K562 (cell line): Measurements from ENCODE around the gene DTD1. TPM values are rescaled to one million over a fixed set of nuclear protein-coding genes. Genes with fewer than 3 reads are reported as not detected.

Source experiments
- ATAC-seq: fragments of 200-7000 bp; cut with Tn5 transposase; 3 replicates; pipeline ENCODE4 v1.9.1; 2020; ENCODE audit warnings: moderate library complexity
- BruUV-seq: library from RNA; stranded (reverse); fragments of 400-500 nt; replicated peaks from 2 replicates; lab custom pipeline; 2021; lab: Mats Ljungman, UMichigan
- CTCF ChIA-PET: fragments of 300-600 bp; formaldehyde crosslinking; extraction: SDS; loops from one replicate; lab custom pipeline; 2021; ENCODE audit warnings: low intra/inter-chr PET ratio; lab: Yijun Ruan, JAX
- POLR2A ChIA-PET: fragments of 300-600, 350-650 bp; sonication (Branson Sonifier 250); formaldehyde crosslinking; extraction: SDS; loops from one replicate; lab custom pipeline; 2021; ENCODE audit warnings: antibody characterized with exemption, inconsistent platforms; lab: Yijun Ruan, JAX
- DNase-seq, 4 experiments: peaks; one replicate each; pipeline versions ENCODE4 v3.0.0 to v3.0.0-alpha.2; 2011 to 2018; ENCODE audit warnings: low spot score in 3 of 4, mixed read lengths in 3 of 4; ENCODE audit errors: extremely low read depth in 1 of 4
- FAIRE-seq: peaks from 2 replicates; lab custom pipeline; 2011; peaks lifted over from hg19 to GRCh38; lab: Jason Lieb, UNC
- H2AFZ ChIP-seq: 2 replicates; pipeline ENCODE4 v1.6.0; 2011; ENCODE audit warnings: low read depth, low read length, control low read depth, inconsistent platforms
- H3K27ac ChIP-seq: fragments of 200-600 bp; 3 replicates; pipeline ENCODE4 v1.8.0; 2011; ENCODE audit warnings: low read depth, mild to moderate bottlenecking, control low read depth, inconsistent platforms, low read length, moderate library complexity, mixed read lengths; ENCODE audit errors: extremely low read depth
- H3K27me3 ChIP-seq, 2 experiments: fragments of 300-600 bp in 1 of 2; 2 replicates in 1 of 2; 3 replicates in 1 of 2; pipeline versions ENCODE4 v1.6.0 to v1.8.0; 2011; ENCODE audit warnings: inconsistent platforms in 2 of 2, low read length in 2 of 2, mild to moderate bottlenecking in 1 of 2, mixed read lengths in 1 of 2, moderate library complexity in 1 of 2; ENCODE audit not compliant: control insufficient read depth in 2 of 2, insufficient read depth in 2 of 2
- H3K36me3 ChIP-seq: fragments of 300-600 bp; 3 replicates; pipeline ENCODE4 v1.8.0; 2011; ENCODE audit warnings: mild to moderate bottlenecking, low read length, inconsistent platforms; ENCODE audit not compliant: control insufficient read depth, insufficient read depth
- H3K4me1 ChIP-seq, 2 experiments: fragments of 200-600 bp in 1 of 2; replicated peaks in 1 of 2; 2 replicates in 1 of 2; 3 replicates in 1 of 2; pipeline versions ENCODE4 v1.5.1 to v1.8.0; 2011; ENCODE audit warnings: inconsistent platforms in 2 of 2, low read length in 2 of 2, mild to moderate bottlenecking in 1 of 2, mixed read lengths in 1 of 2, moderate library complexity in 1 of 2; ENCODE audit not compliant: control insufficient read depth in 2 of 2, insufficient read depth in 2 of 2
- H3K4me2 ChIP-seq: 2 replicates; pipeline ENCODE4 v1.6.1; 2011; ENCODE audit warnings: low read length, control low read depth, inconsistent platforms, mixed read lengths; ENCODE audit not compliant: insufficient read depth
- H3K4me3 ChIP-seq: fragments of 200-600 bp; sonication (generic), shearing (Covaris generic); 2 replicates; pipeline ENCODE4 v1.5.1; 2016; ENCODE audit warnings: control low read depth, inconsistent platforms
- H3K79me2 ChIP-seq: fragments of 200-600 bp; 3 replicates; pipeline ENCODE4 v1.8.0; 2011; ENCODE audit warnings: low read length, inconsistent platforms; ENCODE audit not compliant: control insufficient read depth, insufficient read depth
- H3K9ac ChIP-seq, 2 experiments: 2 replicates each; pipeline versions ENCODE4 v1.6.0 to v1.6.1; 2011; ENCODE audit warnings: low read depth in 2 of 2, low read length in 2 of 2, control low read depth in 1 of 2, inconsistent platforms in 1 of 2, mild to moderate bottlenecking in 1 of 2, mixed read lengths in 1 of 2; ENCODE audit not compliant: insufficient read depth in 1 of 2
- H3K9me1 ChIP-seq: one replicate; pipeline ENCODE4 v1.6.0; 2011; ENCODE audit warnings: inconsistent platforms, mild to moderate bottlenecking, low read length, moderate library complexity; ENCODE audit not compliant: control insufficient read depth, insufficient read depth
- H3K9me3 ChIP-seq: replicated peaks from 2 replicates; pipeline ENCODE4 v1.5.1; 2011; ENCODE audit warnings: low read depth, low read length, inconsistent platforms; ENCODE audit not compliant: control insufficient read depth, insufficient read depth
- H4K20me1 ChIP-seq: replicated peaks from 2 replicates; pipeline ENCODE4 v1.6.1; 2011; ENCODE audit warnings: low read length, inconsistent platforms, mixed read lengths; ENCODE audit not compliant: control insufficient read depth, insufficient read depth
- ATF2 ChIP-seq: sonication (generic); formaldehyde crosslinking; IDR thresholded peaks from 2 replicates; pipeline ENCODE4 v1.8.1; 2022; ENCODE audit warnings: missing genetic modification reagents
- COPS2 ChIP-seq: fragments of 450-650 bp; conservative IDR thresholded peaks from 2 replicates; pipeline ENCODE4 v1.6.1; 2016; ENCODE audit warnings: mild to moderate bottlenecking, moderate library complexity
- KDM4B ChIP-seq, 2 experiments: fragments of 450-650 bp in 1 of 2; sonication (generic) in 1 of 2; IDR thresholded peaks; 2 replicates each; pipeline ENCODE4 v1.6.1; 2016 to 2017; ENCODE audit warnings: borderline replicate concordance in 2 of 2, antibody characterized with exemption in 1 of 2, low read depth in 1 of 2, mild to moderate bottlenecking in 1 of 2
- NKRF ChIP-seq: fragments of 450-650 bp; IDR thresholded peaks from 2 replicates; pipeline ENCODE4 v1.6.1; 2016; ENCODE audit warnings: borderline replicate concordance
- PCBP2 ChIP-seq: fragments of 200-400 bp; formaldehyde crosslinking; IDR thresholded peaks from 2 replicates; pipeline ENCODE4 v1.6.1; 2018; ENCODE audit warnings: low read length, low read depth, mild to moderate bottlenecking, moderate library complexity; ENCODE audit not compliant: poor library complexity, severe bottlenecking
- SMARCA5 ChIP-seq: fragments of 450-650 bp; IDR thresholded peaks from 2 replicates; pipeline ENCODE4 v1.6.1; 2016
- ZBTB7A ChIP-seq: IDR thresholded peaks from 2 replicates; pipeline ENCODE4 v1.6.1; 2011; ENCODE audit warnings: low read depth, mild to moderate bottlenecking, low read length, moderate library complexity, borderline replicate concordance; ENCODE audit not compliant: control insufficient read depth
- ZFP30 ChIP-seq: fragments of 250-450 bp; sonication (Bioruptor Pico); IDR thresholded peaks from 2 replicates; pipeline ENCODE4 v1.8.0; 2022; ENCODE audit warnings: moderate library complexity, mild to moderate bottlenecking, inconsistent platforms, borderline replicate concordance
- in situ Hi-C: fragments of 300-500 bp; cut with MboI; formaldehyde crosslinking; loops from 4 replicates; pipeline ENCODE4 v1.15.0; 2018; ENCODE audit warnings: inconsistent platforms, mixed read lengths
- intact Hi-C: fragments of 100-400 bp; cut with micrococcal nuclease; formaldehyde crosslinking; loops from 2 replicates; pipeline ENCODE4 v1.14.2; 2022
- polyA plus RNA-seq, 8 experiments: library from polyadenylated mRNA; depleted of rRNA in 4 of 8; stranded (reverse) in 5 of 8; unstranded in 3 of 8; fragments of >200 nt; fragmentation: Nextera tagmentation in 2 of 8; fragmentation: Illumina TruSeq in 1 of 8; extraction: Ambion mirVana in 2 of 8; extraction: Trizol in 1 of 8; gene quantifications; 2 replicates each; pipeline versions ENCODE4 v1.2.1 to v1.2.3, GENCODE V29; 2011 to 2014; ENCODE audit warnings: inconsistent platforms in 1 of 8, missing spikeins in 1 of 8
- total RNA-seq, 7 experiments: library from RNA; depleted of rRNA in 6 of 7; stranded (reverse); fragments of >200 nt in 6 of 7; fragmentation: Illumina TruSeq in 2 of 7; extraction: Trizol in 2 of 7; gene quantifications; 2 replicates each; pipeline versions ENCODE4 v1.2.1 to v1.2.3, GENCODE V29; 2011 to 2021; ENCODE audit warnings: low replicate concordance in 1 of 7

The DTD1 gene
- total and polyA plus RNA-seq, 9 of the 15 experiments (the other 6 are each of a cell fraction or from before 2014, with no cell fraction given), result 5.7 to 28.6 (median 26.8) TPM

GRCh38 chr20:18596270-18596669 is 8.4 kb downstream of the DTD1 start:
- POLR2A ChIA-PET, result no interaction called here
- intact Hi-C loops (no loop called here), in situ Hi-C loops (no loop called here)
- no peak overlapping the region for H3K9ac ChIP-seq
- H3K27me3 ChIP-seq, result no peaks in the 10 kb centered on the region
- BruUV-seq, result no TSS peak
- ATAC-seq, result no peak
- FAIRE-seq, result no peak
- H4K20me1 ChIP-seq, result no peaks in the 10 kb centered on the region
- no peaks in the 10 kb centered on the region; the same call in 2 of the 3 replicates for H3K79me2 ChIP-seq
- DNase-seq, result no peak
- peaks cover 4% of the 10 kb centered on the region; the same call in 1 of the 3 replicates for H3K36me3 ChIP-seq
- H3K9me3 ChIP-seq, result no peaks in the 10 kb centered on the region
- no peak overlapping the region for H3K4me2 ChIP-seq
- CTCF ChIA-PET, result no interaction called here
- H3K9me1 ChIP-seq, result no peaks in the 10 kb centered on the region
- no peak overlapping the region for H2AFZ ChIP-seq
- no peak for TF ChIP-seq NKRF
- TF ChIP-seq COPS2, result no peak
- TF ChIP-seq PCBP2, result no peak
- TF ChIP-seq ZFP30, result no peak
- no peak for TF ChIP-seq KDM4B (IDR thresholded peaks at IDR 0.05; ENCODE audit: borderline replicate concordance in 2 of 2, low read depth in 1 of 2)
- no peak for TF ChIP-seq ZBTB7A
- TF ChIP-seq SMARCA5, result no peak
- no peak for TF ChIP-seq ATF2 (CRISPR knock-in tag)
- H3K27ac ChIP-seq, result no peak overlapping the region
- no peaks in the 10 kb centered on the region for H3K4me1 ChIP-seq
- H3K4me3 ChIP-seq, result no peak overlapping the region
